GM18519 (cell line): ENCODE results near the gene SLC25A6.
"Not testable (repeated sequence)": the region's sequence is repeated elsewhere in the genome, so short reads cannot be mapped to it uniquely, and the experiment has no call there.

Experiments
- ATAC-seq: cut with Tn5 transposase; IDR thresholded peaks from one replicate; pipeline ENCODE4 v1.9.1; 2021; ENCODE audit warnings: mild to moderate bottlenecking, moderate library complexity; ENCODE audit not compliant: unreplicated experiment, low FRiP score

The SLC25A6 gene

DNA sequence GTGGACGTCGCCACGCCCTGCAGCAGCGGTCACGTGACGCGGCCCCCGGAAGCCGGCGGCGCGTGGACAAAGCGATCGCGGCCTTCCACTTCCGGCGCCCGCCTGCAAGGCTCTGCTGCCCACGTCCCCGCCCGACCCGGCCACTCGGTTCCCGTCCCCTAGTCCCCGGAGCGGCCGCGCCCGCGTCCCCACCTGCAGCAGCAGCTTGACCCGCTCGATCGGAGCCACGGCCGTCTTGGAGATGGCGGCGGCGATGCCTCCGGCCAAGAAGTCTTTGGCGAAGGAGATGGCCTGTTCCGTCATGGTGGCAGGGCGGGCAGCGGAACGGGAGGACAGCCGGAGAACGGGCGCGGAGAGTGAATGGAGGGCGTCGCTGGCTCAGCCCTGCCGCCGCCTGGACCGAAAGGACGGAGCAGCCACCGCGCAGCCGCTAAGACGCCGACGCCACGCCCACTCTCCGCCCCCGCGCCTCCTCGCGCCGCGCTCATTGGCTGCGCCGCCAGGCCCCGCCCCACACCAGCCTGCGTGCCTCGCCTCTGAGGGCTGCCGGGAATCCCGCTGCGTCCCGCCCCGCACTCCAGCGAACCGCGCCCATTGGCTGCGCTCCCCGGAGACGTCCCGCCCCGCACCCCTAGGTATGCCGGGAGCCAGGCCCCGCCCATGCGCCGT is at the start of gene SLC25A6:
Gene SLC25A6 (minus strand): TSS at position 407 of the 669 bp plus-strand sequence. CDS start 104 bp downstream, at position 303.
- ATAC-seq: peak; percentile 91

DNA sequence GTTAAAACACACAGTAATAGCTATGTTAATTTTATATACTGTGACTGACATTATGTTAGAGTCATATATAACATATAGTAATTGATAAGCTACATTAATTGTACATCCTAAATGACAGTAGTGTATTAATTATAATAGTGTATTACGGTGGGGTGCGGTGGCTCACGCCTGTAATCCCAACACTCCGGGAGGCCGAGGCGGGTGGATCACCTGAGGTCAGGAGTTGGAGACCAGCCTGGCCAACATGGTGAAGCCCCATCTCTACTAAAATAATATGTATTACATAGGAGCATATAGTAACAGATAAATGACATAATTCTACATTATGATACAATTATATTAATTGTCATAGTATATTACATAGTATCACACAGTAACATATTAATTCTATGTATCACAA is 48.6 kb upstream of the SLC25A6 start:
- no peak for ATAC-seq

DNA sequence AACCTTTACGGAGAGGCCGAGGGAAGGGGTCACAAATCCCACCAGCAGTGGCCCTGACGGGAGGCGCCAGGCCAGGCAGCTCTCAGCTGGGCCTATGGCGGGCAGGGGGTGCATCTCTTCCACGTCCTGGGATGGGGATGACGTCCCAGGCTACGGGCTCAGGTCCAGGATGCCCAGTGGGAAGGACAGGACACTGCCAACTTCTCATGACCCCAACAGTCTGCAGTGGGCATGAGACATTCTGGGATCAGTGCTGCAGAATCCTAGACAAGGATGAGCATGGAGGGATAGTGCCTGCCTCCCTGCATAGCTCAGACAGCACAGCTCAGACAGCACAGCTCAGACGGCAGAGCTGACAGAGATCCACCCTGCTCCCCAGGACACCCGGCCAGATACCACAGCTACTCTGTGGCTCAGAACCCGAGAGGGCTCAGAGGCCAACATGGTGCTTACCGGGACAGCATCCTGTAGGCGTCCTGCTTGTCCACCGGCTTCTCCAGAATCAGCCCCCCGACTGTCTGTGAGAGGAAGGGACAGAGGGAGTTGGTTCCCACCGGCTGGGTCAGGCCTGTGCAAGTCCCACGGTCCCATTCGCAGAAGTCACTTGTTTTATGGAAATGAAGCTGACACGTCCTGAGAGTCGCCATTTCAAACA is 43.5 kb upstream of the SLC25A6 start:
- ATAC-seq: no peak

DNA sequence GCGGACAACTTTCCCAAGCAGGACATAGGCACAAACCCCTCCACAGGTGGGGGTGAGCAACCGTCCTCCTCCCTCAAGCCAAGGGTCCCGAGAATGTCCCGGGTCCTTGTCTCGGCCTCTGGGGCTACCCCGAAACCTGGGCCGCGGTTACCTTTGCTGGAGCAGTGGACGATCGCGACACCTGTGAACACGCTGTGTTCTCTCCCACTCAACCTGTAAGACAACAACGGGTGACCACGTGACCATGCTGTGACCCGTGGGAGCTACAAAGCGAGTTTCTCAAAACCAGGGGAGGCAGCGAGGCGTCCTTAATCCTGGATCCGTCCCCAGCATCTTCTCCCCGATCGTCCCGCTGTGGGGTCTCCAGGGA is 42.9 kb upstream of the SLC25A6 start:
- no peak for ATAC-seq

DNA sequence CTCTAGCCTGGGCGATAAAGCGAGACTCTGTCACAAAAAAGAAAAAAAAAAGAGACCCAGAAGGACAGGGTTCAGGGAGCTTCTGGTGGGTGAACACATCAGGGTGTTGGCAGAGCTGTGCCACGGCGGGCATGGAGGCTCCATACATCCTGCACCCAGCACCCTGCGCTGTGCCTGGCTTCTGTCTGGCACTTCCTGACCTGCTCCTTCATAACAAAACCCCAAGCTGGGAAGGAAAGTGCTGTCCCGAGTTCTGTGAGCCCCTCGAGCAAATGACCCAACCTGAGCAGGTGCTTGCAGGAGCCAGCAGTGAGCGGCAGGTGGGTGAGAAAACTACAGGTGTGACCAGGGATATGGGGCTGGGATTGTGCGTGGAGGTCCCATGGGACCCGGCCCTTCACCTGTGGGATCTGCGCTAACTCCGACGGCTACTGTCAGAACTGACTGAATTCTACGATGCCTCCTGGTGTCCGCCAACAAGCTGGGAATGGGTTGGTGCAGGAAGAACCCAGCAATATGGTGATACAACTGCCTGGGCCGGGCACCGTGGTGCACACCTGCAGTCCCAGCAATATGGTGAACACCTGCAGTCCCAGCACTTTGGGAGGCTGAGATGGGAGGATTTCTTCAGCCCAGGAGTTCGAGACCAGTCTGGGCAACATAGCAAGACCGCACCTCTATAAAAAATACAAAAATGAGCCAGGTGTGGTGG is 41.9 kb upstream of the SLC25A6 start:
- no peak for ATAC-seq

DNA sequence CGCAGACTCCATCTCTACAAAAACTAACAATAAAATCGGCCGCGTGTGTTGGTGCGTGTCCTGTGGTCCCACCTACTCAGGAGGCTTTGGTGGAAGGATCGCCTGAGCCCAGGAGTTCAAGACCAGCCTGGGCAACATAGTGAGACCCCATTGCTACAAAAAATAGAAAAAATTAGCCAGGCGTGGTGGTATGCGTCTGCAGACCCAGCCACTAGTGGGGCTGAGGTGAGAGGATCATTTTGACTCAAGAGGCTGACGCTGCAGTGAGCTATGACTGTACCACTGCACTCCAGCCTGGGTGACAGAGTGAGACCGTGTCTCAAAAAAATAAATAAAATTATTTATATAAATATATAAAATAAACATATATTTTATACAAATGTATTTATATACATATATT is 38.5 kb upstream of the SLC25A6 start:
- ATAC-seq: no peak

DNA sequence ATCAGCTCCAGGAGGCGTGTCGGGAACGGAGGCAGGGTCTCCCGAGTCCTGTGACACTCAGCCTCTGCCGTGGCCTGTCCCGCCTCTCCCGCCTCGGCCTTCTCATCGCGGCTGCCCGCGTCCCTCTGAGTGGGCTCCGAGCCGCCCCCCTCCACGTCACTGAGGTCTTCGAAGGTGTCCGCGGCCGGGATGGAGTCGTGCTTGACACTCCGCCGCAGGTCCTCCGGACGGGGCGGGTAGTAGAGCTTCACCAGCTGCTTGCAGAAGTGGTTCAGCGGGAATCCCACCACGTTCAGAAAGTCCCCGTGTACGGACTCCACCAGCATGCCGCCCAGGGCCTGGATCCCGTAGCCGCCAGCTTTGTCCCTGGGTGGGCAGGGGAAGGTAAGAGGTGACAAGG is 35.8 kb upstream of the SLC25A6 start:
- ATAC-seq: no peak

DNA sequence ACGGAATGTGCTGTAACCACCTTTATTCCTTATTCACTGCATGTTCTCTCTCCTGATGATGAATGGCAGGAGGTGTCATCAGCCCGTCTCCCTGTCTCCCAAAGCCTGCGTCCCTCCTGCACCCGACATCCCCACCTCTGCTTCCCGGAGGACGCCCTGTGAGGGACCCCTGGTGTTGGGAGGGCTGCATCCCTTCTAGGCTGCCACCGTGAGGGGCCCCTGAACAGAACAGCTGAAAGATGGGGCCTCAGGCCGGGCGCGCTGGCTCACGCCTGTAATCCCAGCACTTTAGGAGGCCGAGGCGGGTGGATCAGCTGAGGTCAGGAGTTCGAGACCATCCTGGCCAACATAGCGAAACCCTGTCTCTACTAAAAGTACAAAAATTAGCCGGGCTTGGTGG is 34.4 kb upstream of the SLC25A6 start:
- ATAC-seq: not testable (repeated sequence)

DNA sequence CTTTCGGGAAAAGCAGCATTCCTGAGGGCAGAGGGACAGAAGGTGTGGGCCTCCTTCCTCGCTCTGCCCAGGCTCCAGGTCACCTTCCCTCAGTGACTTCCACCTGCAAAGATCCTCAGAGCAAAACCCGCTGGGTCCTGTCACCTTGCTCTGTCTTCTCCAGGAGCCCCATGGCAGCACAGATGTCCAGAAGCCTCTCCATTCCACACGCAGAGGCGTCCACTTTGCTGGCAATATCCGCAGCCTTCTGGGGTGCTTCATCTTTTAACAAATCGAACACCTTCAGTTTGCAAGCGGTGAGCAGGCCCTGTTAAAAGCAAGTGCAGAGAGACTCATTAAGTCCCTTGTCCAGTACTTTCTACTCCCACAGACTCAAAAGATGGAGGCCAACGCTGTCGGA is 33.5 kb upstream of the SLC25A6 start:
- no peak for ATAC-seq

DNA sequence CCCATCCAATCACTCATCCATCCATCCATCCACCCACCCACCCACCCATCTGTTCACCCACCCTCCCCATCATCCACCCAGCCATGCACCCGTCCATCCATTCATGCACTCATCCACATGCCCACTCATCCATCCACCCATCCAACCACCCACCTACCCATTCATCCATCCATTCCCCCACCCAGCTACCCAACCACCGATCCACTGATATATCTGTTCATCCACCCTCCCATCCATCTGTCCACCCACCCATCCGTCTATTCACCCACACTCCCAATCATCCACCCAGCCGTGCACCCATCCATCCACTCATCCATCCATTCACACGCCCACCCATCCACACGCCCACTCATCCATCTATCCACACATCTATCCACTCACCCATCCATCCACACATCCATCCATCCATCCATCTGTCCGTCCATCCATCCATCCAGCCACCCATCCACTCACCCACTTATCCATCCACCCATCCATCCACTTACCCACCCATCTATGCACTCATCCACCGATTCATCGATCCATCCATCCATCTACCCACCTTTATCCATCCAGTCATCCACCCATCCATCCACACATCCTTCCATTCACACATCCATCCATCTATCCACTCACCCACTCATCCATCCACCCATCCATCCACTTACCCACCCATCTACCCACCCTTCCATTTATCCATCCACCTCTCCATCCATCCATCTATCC is 32.4 kb upstream of the SLC25A6 start:
- no peak for ATAC-seq

DNA sequence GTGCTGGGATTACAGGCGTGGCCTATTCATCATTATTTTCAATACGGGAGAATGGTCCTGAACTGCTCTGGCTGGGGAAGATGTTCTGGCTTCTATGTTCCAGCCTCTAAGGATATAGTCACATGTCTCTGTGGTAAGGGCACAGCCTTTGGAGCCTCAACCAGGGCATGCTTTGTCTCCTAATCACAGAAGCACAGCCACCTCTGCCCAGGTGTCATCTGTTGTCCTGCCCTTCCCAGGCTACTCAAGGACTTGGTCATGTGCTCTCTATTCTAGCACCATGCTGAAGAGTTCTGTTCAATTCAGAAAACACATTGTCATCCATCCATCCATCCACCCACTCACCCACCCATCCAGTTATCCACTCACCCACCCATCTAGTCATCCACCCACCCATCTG is 31.3 kb upstream of the SLC25A6 start:
- no peak for ATAC-seq

DNA sequence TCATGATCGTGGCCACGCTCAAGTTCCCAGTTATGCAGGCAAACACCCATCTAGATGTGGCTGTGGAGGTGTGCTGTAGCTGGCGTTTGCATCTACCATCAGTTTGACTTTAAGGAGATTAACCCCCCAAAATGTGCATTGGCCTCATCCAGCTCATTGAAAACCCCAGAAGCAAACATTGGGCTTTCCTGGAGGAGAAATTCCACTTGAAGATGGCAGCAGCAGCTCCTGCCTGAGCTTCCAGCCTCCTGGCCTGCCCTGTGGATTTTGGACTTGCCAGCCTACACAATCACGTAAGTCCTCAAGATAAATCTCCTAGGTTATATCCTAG is 30.2 kb upstream of the SLC25A6 start:
- no peak for ATAC-seq

DNA sequence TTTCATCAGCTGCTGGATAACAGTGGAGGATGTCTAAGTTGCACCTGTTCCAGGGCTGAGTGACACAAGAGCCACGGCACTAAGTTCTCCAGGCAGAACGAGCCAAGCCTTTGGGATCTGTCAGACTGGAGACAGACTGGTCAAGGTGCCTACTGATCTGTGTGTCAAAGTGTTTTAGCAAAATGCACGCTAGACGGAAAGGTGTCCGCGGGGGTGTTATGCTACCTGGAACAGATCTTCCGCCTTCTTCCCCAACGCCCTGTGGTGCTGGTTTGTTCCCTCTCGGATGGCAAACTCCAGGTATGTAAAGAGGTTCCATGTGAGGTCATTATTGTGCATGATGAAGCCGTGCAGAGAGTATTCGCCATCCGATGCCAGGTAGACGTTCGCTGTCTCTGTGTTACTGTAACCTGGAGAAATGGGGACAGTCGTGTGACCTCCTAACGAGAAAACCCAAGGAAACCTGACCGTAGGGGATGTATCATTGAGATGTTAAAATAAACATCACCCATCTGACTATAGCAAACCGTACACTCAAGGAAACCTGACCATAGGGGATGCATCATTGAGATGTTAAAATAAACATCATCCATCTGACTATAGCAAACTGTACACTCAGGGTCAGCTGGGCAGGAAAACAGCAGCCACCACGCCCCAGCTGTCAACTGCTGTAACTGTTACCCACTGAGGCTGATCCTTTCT is 29.7 kb upstream of the SLC25A6 start:
- ATAC-seq: no peak

DNA sequence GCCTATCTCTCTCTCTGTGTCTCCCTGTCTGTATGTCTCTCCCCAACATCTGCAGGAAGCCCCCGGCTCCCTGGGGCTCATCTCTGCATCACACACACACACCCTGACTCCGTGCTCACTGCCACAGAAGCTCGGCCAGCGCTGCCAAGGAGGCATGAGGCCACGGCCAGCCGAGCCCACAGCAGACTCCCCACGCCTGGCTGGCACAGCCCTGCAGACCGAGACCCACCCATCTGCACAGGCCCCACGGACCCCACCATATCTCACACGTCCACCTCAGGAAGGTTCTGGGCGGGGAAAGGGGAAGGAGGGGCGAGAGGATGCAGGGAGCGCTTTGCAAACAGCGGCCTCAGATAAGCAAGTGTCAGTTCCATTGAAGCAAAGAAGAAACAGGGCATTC is 28.5 kb upstream of the SLC25A6 start:
- no peak for ATAC-seq

DNA sequence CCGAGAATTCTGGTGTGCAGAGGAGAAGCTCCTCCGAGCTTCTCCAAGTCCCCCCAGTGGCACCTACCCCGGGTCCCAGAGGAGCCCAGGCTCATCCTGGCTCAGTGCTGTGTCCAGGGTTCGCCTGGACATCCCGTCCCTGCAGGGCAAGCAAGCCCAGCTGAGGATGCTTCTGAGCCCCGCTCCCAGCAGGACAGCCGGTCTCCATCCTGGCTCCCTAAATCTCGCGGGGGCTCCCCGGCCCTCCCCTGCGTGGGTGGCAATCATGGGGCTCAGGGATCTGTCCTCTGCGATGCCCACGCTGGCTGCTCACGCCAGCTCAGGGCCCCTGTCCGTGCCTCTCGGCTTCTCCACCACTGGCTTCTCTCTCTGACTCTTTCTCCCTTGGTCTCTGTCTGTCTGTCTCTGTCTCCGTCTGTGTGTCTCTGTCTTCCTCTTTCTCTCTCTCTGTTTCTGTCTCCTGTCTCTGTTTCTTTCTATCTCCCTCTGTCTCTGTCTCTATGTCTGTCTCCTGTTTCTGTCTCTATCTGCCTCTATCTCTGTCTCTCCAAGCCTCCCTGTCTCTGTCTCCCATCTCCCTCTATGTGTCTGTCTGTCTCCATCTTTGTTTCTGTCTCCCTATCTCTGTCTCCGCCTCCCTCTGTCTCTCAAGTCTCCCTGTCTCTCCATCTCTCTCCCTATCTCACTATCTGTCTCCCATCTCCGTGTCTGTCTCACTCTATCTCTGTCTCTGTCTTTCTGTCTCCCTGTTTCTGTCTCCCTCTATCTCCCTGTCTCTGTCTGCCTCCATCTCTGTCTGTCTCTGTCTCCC is 27.8 kb upstream of the SLC25A6 start:
- no peak for ATAC-seq

DNA sequence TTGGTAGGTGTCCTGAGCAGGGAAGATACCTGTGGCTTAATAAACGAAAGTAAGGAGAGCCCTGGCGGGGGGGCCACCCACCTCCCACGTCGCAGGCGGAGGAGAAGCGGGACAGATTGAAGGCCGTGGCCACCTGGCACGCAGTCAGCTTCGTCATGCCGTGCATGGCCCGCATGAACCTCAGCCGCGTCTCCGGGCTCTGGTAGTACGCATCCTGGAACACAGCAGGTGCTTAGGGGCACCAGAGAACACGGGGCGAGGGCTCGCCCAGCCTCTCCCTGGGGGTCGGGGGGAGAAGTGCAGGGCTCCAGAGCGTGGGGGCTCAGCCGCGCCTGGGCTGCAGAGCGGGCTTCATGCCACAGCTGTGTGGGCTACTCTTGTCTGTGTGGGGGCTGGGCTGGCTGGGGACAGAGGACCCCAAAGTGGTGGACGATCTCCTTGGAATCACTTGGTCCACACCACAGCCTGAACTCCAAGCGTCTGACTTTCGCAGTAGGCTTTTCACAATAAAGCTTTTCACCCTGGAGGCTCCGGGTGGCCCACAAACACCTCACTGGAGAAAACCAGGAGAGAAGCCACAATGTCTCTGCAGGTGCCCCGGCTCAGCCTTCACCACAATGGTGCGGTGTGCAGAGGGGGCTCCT is 27.1 kb upstream of the SLC25A6 start:
- ATAC-seq: no peak

DNA sequence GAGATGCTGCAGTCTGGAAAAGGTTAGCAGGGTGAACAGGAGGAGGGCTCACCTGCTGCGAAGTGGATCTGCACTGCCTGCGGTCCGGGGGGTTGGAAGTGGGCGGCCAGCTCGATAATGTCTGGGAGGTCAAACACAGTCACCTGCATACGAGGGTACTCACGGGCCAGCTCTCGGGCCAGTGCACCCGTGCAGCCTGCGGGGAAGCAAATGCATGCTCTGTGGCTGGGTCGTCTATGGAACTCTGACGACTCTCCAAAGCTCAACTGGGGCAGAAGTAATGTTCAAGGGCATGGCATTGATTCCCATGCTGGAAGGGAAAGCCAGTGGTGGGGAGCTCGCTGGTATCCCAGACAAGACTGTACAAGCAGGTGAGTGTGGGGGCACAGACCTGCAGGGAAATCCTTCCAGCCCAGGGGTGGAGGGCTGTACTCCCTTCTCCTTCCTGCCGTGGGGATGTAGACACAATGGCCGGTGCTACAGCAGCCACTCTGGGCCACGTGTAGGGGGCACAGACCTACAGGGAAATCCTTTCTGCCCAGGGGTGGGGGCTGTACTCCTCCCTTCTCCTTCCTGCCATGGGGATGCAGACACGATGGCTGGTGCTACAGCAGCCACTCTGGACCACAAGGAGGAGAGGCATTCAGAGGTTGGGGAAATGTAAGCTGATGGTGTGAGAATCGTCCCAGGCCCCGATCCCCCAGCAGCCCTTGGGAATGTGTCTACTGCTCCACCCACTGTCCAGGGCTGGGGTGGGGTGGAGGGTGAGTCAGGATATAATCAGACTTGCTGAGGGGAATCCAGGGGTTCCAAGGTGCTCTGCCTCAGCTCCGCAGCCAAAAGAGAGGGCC is 26.2 kb upstream of the SLC25A6 start:
- ATAC-seq: no peak

DNA sequence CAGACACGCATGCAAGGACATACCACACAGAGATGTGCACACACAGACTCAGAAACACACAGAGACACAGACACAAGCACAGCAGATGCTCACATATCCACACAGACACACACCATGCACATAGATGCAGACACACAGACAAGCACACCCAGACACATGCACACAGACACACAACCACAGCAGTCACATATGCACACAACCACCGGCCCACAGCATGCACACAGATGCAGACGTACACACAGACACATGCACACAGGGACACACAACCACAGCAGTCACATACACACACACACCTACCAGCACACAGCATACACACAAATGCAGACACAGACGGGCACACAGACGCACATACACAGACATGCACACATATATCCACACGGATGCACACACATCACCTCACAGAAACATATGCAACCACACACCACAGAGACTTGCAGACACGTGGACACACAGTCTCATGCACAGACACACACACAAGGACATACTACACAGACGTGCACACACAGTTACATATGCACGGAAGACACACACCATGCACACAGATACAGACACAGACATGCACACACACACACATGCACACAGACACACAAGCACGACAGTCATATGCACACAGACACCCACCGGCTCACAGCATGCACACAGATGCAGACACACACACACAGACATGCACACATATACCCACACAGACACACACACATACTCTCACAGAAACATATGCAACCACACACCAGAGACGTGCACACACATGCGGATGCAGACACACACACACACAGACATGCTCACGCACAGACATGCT is 25.2 kb upstream of the SLC25A6 start:
- no peak for ATAC-seq
